HG02763 (cell line): ENCODE measurements around the gene TRPM7.
"Not testable (repeated sequence)": the region's sequence is repeated elsewhere in the genome, so short reads cannot be mapped to it uniquely, and the experiment has no call there.

Source experiments
- ATAC-seq: cut with Tn5 transposase; IDR thresholded peaks from one replicate; pipeline ENCODE4 v1.9.1; 2021; ENCODE audit warnings: mild to moderate bottlenecking, moderate library complexity; ENCODE audit not compliant: unreplicated experiment

Gene TRPM7

DNA sequence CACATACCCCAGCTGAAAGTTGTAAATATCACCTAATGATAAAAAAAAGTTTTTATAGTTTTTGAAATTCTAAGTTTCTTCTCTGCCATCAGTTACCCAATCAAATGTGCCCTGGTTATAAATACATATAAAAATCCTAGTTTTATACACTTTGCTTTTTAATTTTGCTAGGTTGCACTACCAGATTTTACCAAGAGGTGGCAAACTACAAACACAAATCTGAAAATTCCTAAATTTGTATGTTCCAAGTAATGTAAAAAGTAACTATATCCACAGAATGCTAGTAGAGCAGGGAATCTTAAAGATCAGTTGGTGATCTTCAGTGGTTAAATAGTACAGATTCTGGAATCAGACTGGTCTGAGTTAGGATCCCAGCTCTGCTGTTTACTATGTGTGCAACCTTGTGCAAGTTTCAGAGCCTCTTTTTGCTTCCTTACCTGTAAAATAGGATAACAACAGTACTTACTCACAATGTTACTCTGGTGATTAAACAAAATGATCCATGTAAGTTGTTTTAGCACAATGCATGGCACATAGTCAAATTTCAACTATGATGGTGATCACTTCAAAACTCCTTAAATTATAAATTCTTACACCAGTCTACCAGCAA is 11.0 kb downstream of the TRPM7 start:
- ATAC-seq, result no peak

DNA sequence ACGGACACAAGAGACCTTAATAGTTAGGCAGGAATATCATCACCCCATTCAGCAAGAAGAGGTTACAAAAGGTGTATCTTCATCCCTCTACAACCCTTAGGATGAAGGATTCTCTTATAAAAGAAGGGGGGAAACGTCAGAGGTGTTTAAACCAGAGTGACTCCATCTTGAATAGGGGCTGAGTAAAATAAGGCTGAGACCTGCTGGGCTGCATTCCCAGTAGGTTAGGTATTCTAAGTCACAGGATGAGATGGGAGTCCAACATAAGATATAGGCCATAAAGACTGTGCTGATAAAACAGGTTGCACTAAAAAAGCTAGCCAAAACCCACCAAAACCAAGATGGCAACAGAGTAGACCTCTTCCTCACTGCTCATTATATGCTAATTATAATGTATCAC is 16.5 kb downstream of the TRPM7 start:
- no peak for ATAC-seq

DNA sequence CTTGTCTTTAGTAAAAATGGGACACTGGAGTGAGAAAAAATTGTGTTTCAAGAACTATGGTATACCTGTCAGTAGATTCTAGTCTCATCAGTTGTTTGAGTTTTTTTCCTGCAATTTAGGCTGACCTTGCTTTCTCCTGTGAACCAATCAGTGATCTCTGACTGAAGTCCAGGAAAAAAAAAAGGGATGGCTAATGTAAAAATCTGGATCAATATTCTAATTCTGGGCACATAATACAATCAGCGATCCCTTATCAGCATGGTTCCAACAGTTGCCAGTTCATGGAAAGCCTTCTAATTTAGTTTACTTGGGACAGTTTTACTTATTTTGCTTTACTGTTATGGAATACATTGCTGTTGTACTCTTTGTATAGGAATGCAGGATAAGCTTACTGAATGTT is 17.0 kb downstream of the TRPM7 start:
- ATAC-seq, result no peak

DNA sequence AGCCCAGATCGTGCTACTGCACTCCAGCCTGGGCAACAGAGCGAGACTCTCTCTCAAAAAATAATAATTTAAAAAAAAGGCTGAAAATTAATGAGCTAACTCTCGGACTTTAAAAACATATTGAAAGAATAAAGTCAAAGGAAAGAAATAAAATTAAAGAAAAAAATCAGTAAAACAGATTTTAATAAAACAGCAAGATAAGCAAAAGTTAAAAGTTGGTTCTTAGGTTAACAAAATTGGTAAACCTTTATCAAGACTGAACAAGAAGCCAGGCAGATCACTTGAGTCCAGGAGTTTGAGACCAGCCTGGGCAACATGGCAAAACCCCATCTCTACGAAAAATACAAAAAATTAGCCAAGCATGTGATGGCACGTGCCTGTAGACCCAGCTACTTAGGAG is 20.7 kb downstream of the TRPM7 start:
- no peak for ATAC-seq

DNA sequence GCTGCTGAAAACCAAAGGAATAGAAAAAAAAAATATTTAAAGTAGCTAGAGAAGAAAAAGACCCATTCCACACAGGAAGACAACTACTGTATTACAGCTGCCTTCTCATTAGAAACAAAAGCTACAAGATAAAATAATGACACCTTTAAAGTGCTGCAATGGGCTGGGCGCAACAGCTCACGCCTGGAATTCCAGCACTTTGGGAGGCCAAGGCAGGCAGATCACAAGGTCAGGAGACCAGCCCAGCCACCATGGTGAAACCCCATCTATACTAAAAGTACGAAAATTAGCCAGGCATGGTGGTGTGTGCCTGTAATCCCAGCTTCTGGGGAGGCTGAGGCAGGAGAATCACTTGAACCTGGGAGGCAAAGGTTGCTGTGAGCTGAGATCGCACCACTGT is 31.0 kb downstream of the TRPM7 start:
- no peak for ATAC-seq

- ATAC-seq, result no peak
Observed at GRCh38 chr15:50653156-50653743, 33.3 kb downstream of the TRPM7 start.

- no peak for ATAC-seq
Observed at GRCh38 chr15:50652671-50653070, 33.9 kb downstream of the TRPM7 start.

GRCh38 chr15:50641318-50641717 is 45.3 kb downstream of the TRPM7 start:
- no peak for ATAC-seq

DNA sequence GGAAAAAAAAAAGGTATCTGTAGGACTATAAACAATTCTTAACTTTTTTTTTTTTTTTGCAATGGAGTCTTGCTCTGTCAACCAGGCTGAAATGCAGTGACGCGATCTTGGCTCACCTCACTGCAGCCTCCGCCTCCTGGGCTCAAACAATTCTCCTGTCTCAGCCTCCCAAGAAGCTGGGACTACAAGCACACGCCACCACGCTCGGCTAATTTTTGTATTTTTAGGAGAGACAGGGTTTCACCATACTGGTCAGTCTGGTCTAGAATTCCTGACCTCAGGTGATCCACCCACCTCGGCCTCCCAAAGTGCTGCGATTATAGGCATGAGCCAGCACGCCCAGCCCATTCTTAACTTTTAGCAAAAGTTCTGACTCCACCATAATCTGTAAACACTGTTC is 50.5 kb downstream of the TRPM7 start:
- ATAC-seq, result no peak

- no peak for ATAC-seq
Observed at GRCh38 chr15:50633653-50634052, 52.9 kb downstream of the TRPM7 start.

DNA sequence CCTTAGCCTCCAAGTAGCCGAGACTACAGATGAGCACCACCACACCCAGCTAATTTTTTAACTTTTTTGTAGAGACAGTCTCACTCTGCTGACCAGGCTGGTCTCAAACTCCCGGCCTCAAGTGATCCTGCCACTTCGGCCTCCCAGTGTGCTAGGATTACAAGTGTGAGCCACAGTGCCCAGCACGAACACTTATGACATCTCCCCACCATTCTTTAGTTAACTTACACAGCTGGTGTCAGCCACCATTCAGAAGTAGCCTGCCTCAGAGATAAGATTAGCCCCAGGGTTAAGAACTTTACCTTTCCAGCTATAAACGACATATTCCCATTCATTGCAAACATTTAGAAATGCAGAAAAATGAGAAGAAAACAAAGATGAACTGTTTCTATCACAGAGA is 58.2 kb downstream of the TRPM7 start:
- no peak for ATAC-seq

DNA sequence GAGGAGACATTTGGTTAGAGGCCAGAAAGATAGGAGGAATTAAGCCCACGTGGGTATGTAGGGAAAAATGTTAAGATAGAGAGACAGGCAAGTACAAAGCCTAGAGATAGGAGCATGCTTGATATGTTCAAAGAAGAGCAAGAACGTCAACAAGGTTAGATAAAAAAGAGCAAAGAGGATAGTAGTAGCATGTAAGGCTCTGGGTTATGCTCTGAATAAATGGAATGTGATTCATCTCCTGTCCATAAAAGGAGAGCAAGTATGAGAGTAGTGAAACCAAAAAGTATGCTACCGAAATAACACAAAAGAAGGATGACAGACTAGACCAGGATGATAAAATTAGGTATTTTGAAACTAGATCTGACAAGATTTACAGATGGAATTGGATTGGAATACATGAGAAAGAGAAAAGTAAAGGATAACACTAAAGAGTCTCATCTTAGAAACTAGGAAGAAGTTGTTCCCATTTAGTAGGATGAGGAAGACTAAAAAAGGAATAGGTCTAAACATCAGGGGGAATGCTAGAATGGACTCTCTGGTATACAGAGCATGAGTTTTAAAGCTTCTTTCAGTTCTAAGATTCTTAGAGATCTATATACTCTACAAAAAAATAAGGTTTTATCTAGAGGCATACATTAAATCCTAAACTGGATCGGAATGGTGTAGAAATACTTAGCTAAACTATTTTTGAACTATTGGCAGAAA is 59.1 kb downstream of the TRPM7 start:
- ATAC-seq, result no peak

GRCh38 chr15:50624616-50625168 is 61.9 kb downstream of the TRPM7 start:
- no peak for ATAC-seq

- ATAC-seq, result not testable (repeated sequence)
Observed at GRCh38 chr15:50622361-50622943, 64.1 kb downstream of the TRPM7 start.

DNA sequence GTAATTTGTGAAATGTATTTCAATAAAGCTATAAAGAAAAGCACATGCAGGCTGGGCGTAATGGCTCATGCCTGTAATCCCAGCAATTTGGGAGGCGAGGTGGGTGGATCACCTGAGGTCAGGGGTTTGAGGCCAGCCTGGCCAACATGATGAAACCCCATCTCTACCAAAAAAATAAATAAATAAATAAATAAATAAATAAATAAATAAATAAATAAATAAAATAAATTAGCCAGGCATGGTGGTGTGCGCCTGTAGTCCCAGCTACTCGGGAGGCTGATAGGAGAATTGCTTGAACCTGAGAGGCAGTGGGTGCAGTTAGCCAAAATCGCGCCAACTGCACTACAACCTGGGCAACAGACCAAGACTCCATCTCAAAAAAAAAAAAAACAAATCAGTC is 69.6 kb downstream of the TRPM7 start:
- ATAC-seq, result not testable (repeated sequence)

DNA sequence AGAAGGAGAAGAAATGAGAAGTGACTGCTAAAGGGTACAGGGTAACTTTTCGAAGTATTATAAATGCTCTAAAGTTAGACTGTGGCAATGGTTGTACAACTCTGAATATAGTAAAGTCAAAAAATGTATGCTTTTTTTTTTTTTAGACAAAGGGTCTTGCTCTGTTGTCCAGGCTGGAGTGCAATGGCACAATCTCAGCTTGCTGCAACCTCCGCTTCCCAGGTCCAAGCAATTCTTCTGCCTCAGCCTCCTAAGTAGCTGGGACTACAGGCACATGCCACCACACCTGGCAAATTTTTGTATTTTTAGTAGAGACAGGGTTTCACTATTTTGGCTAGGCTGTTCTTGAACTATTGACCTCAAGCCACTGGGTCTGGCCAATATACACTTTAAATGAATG is 70.0 kb downstream of the TRPM7 start:
- ATAC-seq, result not testable (repeated sequence)

GRCh38 chr15:50613600-50613999 is 73.0 kb downstream of the TRPM7 start:
- ATAC-seq, result no peak

DNA sequence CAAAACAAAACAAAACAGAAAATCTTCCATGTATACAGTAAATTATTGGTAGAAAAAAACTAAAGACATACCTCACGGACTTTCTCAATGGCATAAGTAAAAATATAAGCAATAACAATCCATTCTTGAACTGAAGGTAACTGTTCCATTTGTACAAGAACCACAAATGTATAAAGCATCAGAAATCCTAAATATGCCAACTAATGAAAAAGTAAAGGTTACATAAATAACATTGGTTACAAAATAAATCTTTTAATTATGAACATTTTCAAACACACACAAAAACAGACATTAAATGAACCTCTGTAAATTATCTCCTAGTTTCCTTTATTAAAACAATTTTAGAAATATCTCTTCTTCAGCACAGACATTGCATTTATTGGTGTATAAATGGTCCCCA is 79.5 kb downstream of the TRPM7 start:
- ATAC-seq, result no peak

DNA sequence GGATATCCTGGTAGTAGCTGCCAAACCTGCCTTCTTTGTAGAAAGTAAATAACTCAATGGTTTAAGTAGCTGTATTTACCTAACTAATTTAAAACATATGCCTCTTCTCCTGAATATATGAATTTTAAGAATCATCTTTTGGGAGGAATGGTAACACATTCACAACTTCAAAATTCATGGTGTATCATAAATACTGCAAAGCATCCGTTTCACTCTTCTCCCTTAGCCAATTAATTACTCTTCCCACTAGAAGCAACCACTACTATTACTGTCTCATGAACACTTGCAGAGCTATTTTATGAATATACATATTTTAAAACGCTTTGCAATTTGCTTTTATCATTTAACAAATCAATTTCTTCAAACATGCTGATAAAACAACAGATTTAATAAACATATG is 81.1 kb downstream of the TRPM7 start:
- ATAC-seq, result no peak

GRCh38 chr15:50602028-50602427 is 84.6 kb downstream of the TRPM7 start:
- not testable (repeated sequence) for ATAC-seq

- no peak for ATAC-seq
Observed at GRCh38 chr15:50594311-50594710, 92.3 kb downstream of the TRPM7 start.

- ATAC-seq, result no peak
Observed at GRCh38 chr15:50593761-50594160, 92.8 kb downstream of the TRPM7 start.
